ENCODE results near the gene ZNF773. TPM values are rescaled to one million over a fixed set of nuclear protein-coding genes. Genes with fewer than 3 reads are reported as not detected.
A peak's percentile ranks its signal among the peaks of the same experiment; 100 is the strongest.

Gene ZNF773
- total and polyA plus RNA-seq, 10 of the 15 experiments (the other 5 are each of a cell fraction or from before 2014, with no cell fraction given), result 0.21 to 9.1 (median 6.7) TPM

GRCh38 chr19:57527136-57527881 lies 27.6 kb downstream of the ZNF773 start, which contains the start of gene ZNF549 (continued):
- no peak for TF ChIP-seq CUX1 (IDR thresholded peaks at IDR 0.05; ENCODE audit: insufficient replicate concordance, low read depth, low read length)
- TF ChIP-seq NFYA (IDR thresholded peaks at IDR 0.05; ENCODE audit: borderline replicate concordance, low read depth, low read length), result no peak
- TF ChIP-seq SKIL (IDR thresholded peaks at IDR 0.05; ENCODE audit: low read depth, poor library complexity, severe bottlenecking), result no peak
- no peak for TF ChIP-seq SUPT20H (IDR thresholded peaks at IDR 0.05; ENCODE audit: borderline replicate concordance, control insufficient read depth, low read depth, low read length)
- no peak; the same call in 1 of the 2 replicates for TF ChIP-seq SIN3A (IDR thresholded peaks at IDR 0.05; ENCODE audit: low read depth, low read length)
- TF ChIP-seq ATF7 (IDR thresholded peaks at IDR 0.05; ENCODE audit: low read depth), result 0 out of 2 replicates have a peak, but pooled peaks have one; percentile 22
- TF ChIP-seq SMAD5 (IDR thresholded peaks at IDR 0.05; ENCODE audit: low read depth), result no peak
- TF ChIP-seq ZBTB4 (CRISPR knock-in tag; IDR thresholded peaks at IDR 0.05), result no peak
